ENCODE results near the gene MAGI1. TPM values are rescaled to one million over a fixed set of nuclear protein-coding genes. Genes with fewer than 3 reads are reported as not detected.
A peak's percentile ranks its signal among the peaks of the same experiment; 100 is the strongest.

MAGI1 gene
- polyA plus RNA-seq, 1 donor = 31.2 TPM

DNA sequence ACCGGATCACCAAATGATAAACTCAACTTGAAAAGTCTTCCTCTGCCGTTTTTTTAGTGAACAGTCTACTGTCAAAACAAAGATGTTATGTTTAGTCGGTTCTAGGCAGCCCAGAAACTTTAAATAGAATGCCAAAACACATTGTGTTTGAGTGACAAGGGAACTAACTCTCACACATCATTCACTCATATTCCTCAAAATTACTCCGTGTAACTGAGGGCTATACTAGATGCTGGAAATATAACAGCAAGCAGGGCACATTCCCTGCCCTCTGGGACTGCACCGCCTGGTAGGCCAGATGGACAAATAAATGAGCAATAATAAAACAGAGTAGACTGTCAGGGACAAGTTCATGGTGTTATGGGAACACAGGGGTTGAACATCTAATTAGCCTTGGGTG, 251.4 kb downstream of the MAGI1 start:
- DNase-seq = no peak
- no CpG with 5 or more reads among the region's 5 CpGs for WGBS (ENCODE audit: insufficient coverage, low lambda C conversion rate)

GRCh38 chr3:65786890-65787289, 251.8 kb downstream of the MAGI1 start:
- DNase-seq = no peak
- no peaks in the 10 kb centered on the region for H3K36me3 ChIP-seq (ENCODE audit: control insufficient read depth, insufficient read depth, low read length)
- no peak overlapping the region for H3K27ac ChIP-seq (ENCODE audit: low read length)
- WGBS (ENCODE audit: insufficient coverage, low lambda C conversion rate) = 67% methylated on average over 1 of the region's 3 CpGs
- H3K4me3 ChIP-seq (ENCODE audit: low read length) = no peak overlapping the region
- H3K4me1 ChIP-seq (ENCODE audit: control insufficient read depth, insufficient read depth, low read length) = no peaks in the 10 kb centered on the region
- no peaks in the 10 kb centered on the region for H3K27me3 ChIP-seq (ENCODE audit: control insufficient read depth, insufficient read depth, low read length)
- H3K9me3 ChIP-seq (ENCODE audit: control insufficient read depth, low read depth, low read length) = no peaks in the 10 kb centered on the region

More for the DNA sequence above, 251.4 kb downstream of the MAGI1 start:
- Histone ChIP-seq H3K36me3 (ENCODE audit: control insufficient read depth, insufficient read depth, low read length) (no peaks in the 10 kb centered on the region), H3K27ac (ENCODE audit: low read length) (no peak overlapping the region), H3K9me3 (ENCODE audit: control insufficient read depth, low read depth, low read length) (no peaks in the 10 kb centered on the region), H3K4me3 (ENCODE audit: low read length) (no peak overlapping the region), H3K27me3 (ENCODE audit: control insufficient read depth, insufficient read depth, low read length) (no peaks in the 10 kb centered on the region), H3K4me1 (ENCODE audit: control insufficient read depth, insufficient read depth, low read length) (no peaks in the 10 kb centered on the region)

DNA sequence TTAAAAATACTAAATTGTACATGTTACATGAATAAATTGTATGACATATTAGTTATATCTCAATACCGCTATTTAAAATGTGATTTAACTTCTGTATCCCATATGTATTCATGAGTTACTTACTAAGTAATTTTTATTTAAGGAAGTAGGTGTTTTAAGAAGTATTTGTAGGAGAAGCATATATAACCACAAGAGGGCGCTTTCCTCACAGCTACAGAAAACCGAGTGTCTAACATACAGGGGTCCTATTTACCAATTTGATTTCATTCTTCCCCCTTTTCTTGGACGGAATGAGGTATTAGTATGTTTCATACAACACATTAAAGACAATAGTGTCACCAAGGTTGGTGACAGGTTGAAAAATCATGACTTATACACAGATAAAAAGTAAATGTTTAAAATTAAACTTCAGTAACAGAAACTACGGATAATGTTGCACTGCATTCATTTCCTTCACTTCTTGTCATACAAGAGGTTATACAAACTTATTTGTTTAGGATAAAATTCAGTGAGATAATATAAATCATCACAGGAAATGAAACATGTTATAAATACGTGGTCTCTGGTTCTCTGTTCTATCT, 253.6 kb downstream of the MAGI1 start:
- WGBS (ENCODE audit: insufficient coverage, low lambda C conversion rate) = 47% methylated on average over 3 of the region's 6 CpGs
- Histone ChIP-seq H3K9me3 (ENCODE audit: control insufficient read depth, low read depth, low read length) (no peaks in the 10 kb centered on the region), H3K4me3 (ENCODE audit: low read length) (no peak overlapping the region), H3K4me1 (ENCODE audit: control insufficient read depth, insufficient read depth, low read length) (no peaks in the 10 kb centered on the region), H3K36me3 (ENCODE audit: control insufficient read depth, insufficient read depth, low read length) (no peaks in the 10 kb centered on the region), H3K27ac (ENCODE audit: low read length) (no peak overlapping the region), H3K27me3 (ENCODE audit: control insufficient read depth, insufficient read depth, low read length) (no peaks in the 10 kb centered on the region)
- DNase-seq = peak; percentile 37 to 40

DNA sequence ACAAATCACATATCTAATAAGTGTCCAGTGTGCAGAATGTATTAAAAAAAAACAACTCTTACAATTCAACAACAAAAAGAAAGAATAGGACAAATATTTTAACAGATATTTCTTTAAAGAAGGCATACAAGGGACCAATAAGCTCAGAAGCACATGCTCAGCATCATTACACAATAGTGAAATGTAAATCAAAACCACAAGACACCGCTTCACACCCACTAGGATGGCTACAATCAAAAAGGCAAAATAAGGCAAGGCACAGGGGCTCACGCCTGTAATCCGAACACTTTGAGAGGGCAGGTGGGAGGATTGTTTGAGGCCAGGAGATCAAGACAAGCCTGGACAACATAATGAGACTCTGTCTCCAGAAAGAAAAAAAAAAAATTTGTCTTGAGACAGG, 255.6 kb downstream of the MAGI1 start:
- no peaks in the 10 kb centered on the region for H3K27me3 ChIP-seq (ENCODE audit: control insufficient read depth, insufficient read depth, low read length)

DNA sequence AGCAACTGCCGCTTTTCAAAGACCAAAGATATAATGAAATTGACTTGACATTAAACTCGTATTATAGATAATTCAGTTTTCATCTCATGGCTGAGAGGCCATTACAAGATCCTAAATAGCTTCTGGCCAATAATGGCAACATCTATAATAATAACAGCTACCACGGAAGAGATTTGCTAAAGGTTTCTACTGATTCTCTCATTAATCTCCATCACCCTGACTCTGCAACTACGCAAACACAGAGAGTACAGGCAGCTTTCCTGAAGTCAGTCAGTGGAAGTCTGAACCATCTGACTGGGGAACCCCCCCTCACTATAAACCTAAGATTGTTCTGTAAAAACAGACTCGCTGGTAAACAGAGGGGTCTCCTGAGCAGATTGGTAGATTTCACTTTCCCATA, 257.1 kb downstream of the MAGI1 start:
- no peak for DNase-seq
- WGBS (ENCODE audit: insufficient coverage, low lambda C conversion rate) = 90% methylated on average over 2 of the region's 5 CpGs
- Histone ChIP-seq H3K9me3 (ENCODE audit: control insufficient read depth, low read depth, low read length) (no peaks in the 10 kb centered on the region), H3K27ac (ENCODE audit: low read length) (no peak overlapping the region), H3K36me3 (ENCODE audit: control insufficient read depth, insufficient read depth, low read length) (no peaks in the 10 kb centered on the region), H3K4me1 (ENCODE audit: control insufficient read depth, insufficient read depth, low read length) (no peaks in the 10 kb centered on the region), H3K27me3 (ENCODE audit: control insufficient read depth, insufficient read depth, low read length) (no peaks in the 10 kb centered on the region), H3K4me3 (ENCODE audit: low read length) (no peak overlapping the region)

More for the DNA sequence above, 255.6 kb downstream of the MAGI1 start:
- WGBS (ENCODE audit: insufficient coverage, low lambda C conversion rate) = no CpG with 5 or more reads among the region's 3 CpGs
- Histone ChIP-seq H3K4me3 (ENCODE audit: low read length) (no peak overlapping the region), H3K4me1 (ENCODE audit: control insufficient read depth, insufficient read depth, low read length) (no peaks in the 10 kb centered on the region), H3K9me3 (ENCODE audit: control insufficient read depth, low read depth, low read length) (no peaks in the 10 kb centered on the region), H3K36me3 (ENCODE audit: control insufficient read depth, insufficient read depth, low read length) (no peaks in the 10 kb centered on the region), H3K27ac (ENCODE audit: low read length) (no peak overlapping the region)
- DNase-seq = no peak

- H3K4me1 ChIP-seq (ENCODE audit: control insufficient read depth, insufficient read depth, low read length) = no peaks in the 10 kb centered on the region
- no peak for DNase-seq
- no peak overlapping the region for H3K27ac ChIP-seq (ENCODE audit: low read length)
- H3K4me3 ChIP-seq (ENCODE audit: low read length) = no peak overlapping the region
- H3K27me3 ChIP-seq (ENCODE audit: control insufficient read depth, insufficient read depth, low read length) = no peaks in the 10 kb centered on the region
- no peaks in the 10 kb centered on the region for H3K36me3 ChIP-seq (ENCODE audit: control insufficient read depth, insufficient read depth, low read length)
- WGBS (ENCODE audit: insufficient coverage, low lambda C conversion rate) = no CpG with 5 or more reads among the region's 2 CpGs
- H3K9me3 ChIP-seq (ENCODE audit: control insufficient read depth, low read depth, low read length) = no peaks in the 10 kb centered on the region
Measured at GRCh38 chr3:65779390-65779789, 259.3 kb downstream of the MAGI1 start.

- H3K27me3 ChIP-seq (ENCODE audit: control insufficient read depth, insufficient read depth, low read length) = no peaks in the 10 kb centered on the region
- H3K9me3 ChIP-seq (ENCODE audit: control insufficient read depth, low read depth, low read length) = no peaks in the 10 kb centered on the region
- DNase-seq = no peak
- no peaks in the 10 kb centered on the region for H3K36me3 ChIP-seq (ENCODE audit: control insufficient read depth, insufficient read depth, low read length)
- no peak overlapping the region for H3K27ac ChIP-seq (ENCODE audit: low read length)
- no peaks in the 10 kb centered on the region for H3K4me1 ChIP-seq (ENCODE audit: control insufficient read depth, insufficient read depth, low read length)
- no peak overlapping the region for H3K4me3 ChIP-seq (ENCODE audit: low read length)
- 80% methylated on average over 1 of the region's 2 CpGs for WGBS (ENCODE audit: insufficient coverage, low lambda C conversion rate)
Measured at GRCh38 chr3:65778968-65779367, 259.8 kb downstream of the MAGI1 start.

- WGBS (ENCODE audit: insufficient coverage, low lambda C conversion rate) = 94% methylated on average over 2 of the region's 3 CpGs
- Histone ChIP-seq H3K4me1 (ENCODE audit: control insufficient read depth, insufficient read depth, low read length) (no peaks in the 10 kb centered on the region), H3K36me3 (ENCODE audit: control insufficient read depth, insufficient read depth, low read length) (no peaks in the 10 kb centered on the region), H3K9me3 (ENCODE audit: control insufficient read depth, low read depth, low read length) (no peaks in the 10 kb centered on the region), H3K27ac (ENCODE audit: low read length) (no peak overlapping the region), H3K27me3 (ENCODE audit: control insufficient read depth, insufficient read depth, low read length) (no peaks in the 10 kb centered on the region), H3K4me3 (ENCODE audit: low read length) (no peak overlapping the region)
- DNase-seq = no peak
Measured at GRCh38 chr3:65777050-65777449, 261.7 kb downstream of the MAGI1 start.

- 61% methylated on average over 2 of the region's 6 CpGs for WGBS (ENCODE audit: insufficient coverage, low lambda C conversion rate)
- Histone ChIP-seq H3K4me3 (ENCODE audit: low read length) (no peak overlapping the region), H3K27me3 (ENCODE audit: control insufficient read depth, insufficient read depth, low read length) (no peaks in the 10 kb centered on the region), H3K4me1 (ENCODE audit: control insufficient read depth, insufficient read depth, low read length) (no peaks in the 10 kb centered on the region), H3K27ac (ENCODE audit: low read length) (no peak overlapping the region), H3K9me3 (ENCODE audit: control insufficient read depth, low read depth, low read length) (no peaks in the 10 kb centered on the region), H3K36me3 (ENCODE audit: control insufficient read depth, insufficient read depth, low read length) (no peaks in the 10 kb centered on the region)
- no peak for DNase-seq
Measured at GRCh38 chr3:65776494-65776893, 262.2 kb downstream of the MAGI1 start.

GRCh38 chr3:65776081-65776480, 262.6 kb downstream of the MAGI1 start:
- Histone ChIP-seq H3K9me3 (ENCODE audit: control insufficient read depth, low read depth, low read length) (no peaks in the 10 kb centered on the region), H3K36me3 (ENCODE audit: control insufficient read depth, insufficient read depth, low read length) (no peaks in the 10 kb centered on the region), H3K4me1 (ENCODE audit: control insufficient read depth, insufficient read depth, low read length) (no peaks in the 10 kb centered on the region), H3K27me3 (ENCODE audit: control insufficient read depth, insufficient read depth, low read length) (no peaks in the 10 kb centered on the region), H3K4me3 (ENCODE audit: low read length) (no peak overlapping the region), H3K27ac (ENCODE audit: low read length) (no peak overlapping the region)
- no peak for DNase-seq

GRCh38 chr3:65772758-65773157, 266.0 kb downstream of the MAGI1 start:
- no peak overlapping the region for H3K4me3 ChIP-seq (ENCODE audit: low read length)
- WGBS (ENCODE audit: insufficient coverage, low lambda C conversion rate) = 100% methylated on average over 1 of the region's 3 CpGs
- H3K9me3 ChIP-seq (ENCODE audit: control insufficient read depth, low read depth, low read length) = no peaks in the 10 kb centered on the region
- no peak for DNase-seq
- no peaks in the 10 kb centered on the region for H3K27me3 ChIP-seq (ENCODE audit: control insufficient read depth, insufficient read depth, low read length)
- H3K4me1 ChIP-seq (ENCODE audit: control insufficient read depth, insufficient read depth, low read length) = no peaks in the 10 kb centered on the region
- H3K36me3 ChIP-seq (ENCODE audit: control insufficient read depth, insufficient read depth, low read length) = no peaks in the 10 kb centered on the region
- no peak overlapping the region for H3K27ac ChIP-seq (ENCODE audit: low read length)

Measured in large intestine (tissue), 3 donors.